ENCODE results near the gene USP43.

The USP43 gene

GRCh38 chr17:9771465-9771864 is 126.1 kb downstream of the USP43 start:
- no peaks in the 10 kb centered on the region for H3K36me3 Mint-ChIP-seq
- no peaks in the 10 kb centered on the region for H3K4me1 Mint-ChIP-seq

GRCh38 chr17:9772658-9773057 is 127.3 kb downstream of the USP43 start:
- Mint-ChIP-seq H3K4me1 (no peaks in the 10 kb centered on the region), H3K9me3 (no peaks in the 10 kb centered on the region), H3K4me3 (no peak overlapping the region), H3K27me3 (no peaks in the 10 kb centered on the region), H3K36me3 (no peaks in the 10 kb centered on the region), H3K27ac (no peak overlapping the region)
- ATAC-seq: no peak

More at GRCh38 chr17:9771465-9771864, 126.1 kb downstream of the USP43 start:
- Mint-ChIP-seq H3K27me3 (peaks cover 2% of the 10 kb centered on the region), H3K27ac (no peak overlapping the region), H3K9me3 (no peaks in the 10 kb centered on the region), H3K4me3 (no peak overlapping the region)
- peak; percentile 52 for ATAC-seq

GRCh38 chr17:9776911-9777310 is 131.6 kb downstream of the USP43 start:
- no peak overlapping the region for H3K4me3 Mint-ChIP-seq
- no peak for ATAC-seq
- no peak overlapping the region for H3K27ac Mint-ChIP-seq
- H3K9me3 Mint-ChIP-seq: no peaks in the 10 kb centered on the region
- H3K27me3 Mint-ChIP-seq: peaks cover 2% of the 10 kb centered on the region
- H3K4me1 Mint-ChIP-seq: no peaks in the 10 kb centered on the region
- no peaks in the 10 kb centered on the region for H3K36me3 Mint-ChIP-seq

Measured in stimulated activated memory B cell treated with anti-CD40 and anti-IgM and Interleukin-4, amounts not matched to agents 10 μg/mL and 1 μg/mL and 100 μg/mL, for 72 hours (primary cell).